ENCODE data around the gene EIF2AK2.
"Not testable (repeated sequence)": the region's sequence is repeated elsewhere in the genome, so short reads cannot be mapped to it uniquely, and the experiment has no call there.

Gene EIF2AK2

DNA sequence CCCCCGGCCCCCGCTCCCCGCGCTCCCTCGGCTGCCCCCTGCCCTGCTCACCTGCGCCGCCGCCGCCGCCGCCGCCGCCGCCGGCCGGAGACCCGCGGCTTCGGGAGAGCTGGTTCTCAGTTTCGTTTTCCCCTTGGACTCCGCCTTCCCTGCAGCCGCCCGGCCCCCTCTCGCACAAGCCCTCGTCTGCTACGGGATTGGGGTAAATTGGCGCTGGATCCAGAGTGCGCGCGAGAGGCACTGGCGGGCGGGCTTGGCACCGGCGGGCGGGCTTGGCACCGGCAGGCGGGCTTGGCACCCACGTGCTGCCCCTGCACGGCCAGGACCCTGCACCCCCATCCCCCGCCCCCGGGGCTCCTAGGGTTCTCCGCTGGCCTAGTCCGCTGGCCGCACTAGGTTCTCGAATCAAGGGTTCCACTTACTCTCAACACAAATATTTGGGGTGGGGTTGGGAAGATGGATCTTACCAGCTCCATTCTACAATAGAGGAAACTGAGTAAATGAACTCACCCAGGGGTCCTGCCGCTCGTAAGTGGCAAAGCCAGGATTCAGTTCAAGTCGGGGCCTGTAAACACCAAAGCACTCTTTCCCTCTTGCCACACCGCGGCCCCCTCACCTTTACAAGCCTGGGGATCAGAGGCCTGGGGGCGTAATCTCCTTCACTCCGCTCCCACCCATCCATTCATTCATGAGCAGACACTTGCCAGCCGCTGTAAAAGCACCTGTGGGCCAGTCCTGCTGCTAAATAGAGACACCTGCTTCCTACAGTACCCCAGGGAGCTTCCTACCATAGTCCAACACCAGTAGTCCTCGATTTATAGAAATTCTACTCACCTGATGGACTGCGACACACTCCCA lies at the start of gene EIF2AK2:
Gene EIF2AK2 (minus strand): TSS at position 124 of the 858 bp plus-strand sequence. CDS start 9,174 bp downstream, outside the sequence.
- peak; percentile 54 for DNase-seq

DNA sequence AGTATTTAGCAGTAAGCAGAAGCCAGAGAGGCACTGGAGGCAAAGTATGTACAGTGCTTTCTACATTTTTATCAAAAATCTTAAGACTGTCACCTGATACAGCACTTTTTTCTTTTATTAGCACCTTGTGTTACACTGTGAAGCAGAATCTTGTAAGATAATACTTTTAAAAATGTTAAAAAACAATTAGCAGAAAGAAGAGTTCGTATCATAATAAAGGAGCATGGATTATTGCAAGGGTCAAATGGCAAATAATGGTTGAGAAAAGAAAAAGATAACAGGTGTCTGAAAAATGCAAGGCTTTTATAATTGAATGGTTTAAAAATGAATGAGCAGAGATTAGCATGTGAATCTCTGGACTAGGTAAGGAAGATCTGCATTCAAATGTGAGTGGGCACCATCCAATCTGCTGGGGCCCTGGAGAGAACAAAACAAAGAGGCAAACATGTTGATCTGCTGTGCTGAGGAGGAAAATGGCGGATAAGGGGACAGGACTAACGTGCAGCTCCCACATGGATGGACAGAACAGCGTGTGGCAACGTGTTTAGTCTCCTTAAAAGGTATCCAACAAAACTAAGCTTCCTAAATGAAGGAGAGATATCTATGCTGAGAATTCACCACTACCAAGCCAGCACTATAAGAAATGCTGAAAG lies 49.0 kb upstream of the EIF2AK2 start:
- DNase-seq: no peak

DNA sequence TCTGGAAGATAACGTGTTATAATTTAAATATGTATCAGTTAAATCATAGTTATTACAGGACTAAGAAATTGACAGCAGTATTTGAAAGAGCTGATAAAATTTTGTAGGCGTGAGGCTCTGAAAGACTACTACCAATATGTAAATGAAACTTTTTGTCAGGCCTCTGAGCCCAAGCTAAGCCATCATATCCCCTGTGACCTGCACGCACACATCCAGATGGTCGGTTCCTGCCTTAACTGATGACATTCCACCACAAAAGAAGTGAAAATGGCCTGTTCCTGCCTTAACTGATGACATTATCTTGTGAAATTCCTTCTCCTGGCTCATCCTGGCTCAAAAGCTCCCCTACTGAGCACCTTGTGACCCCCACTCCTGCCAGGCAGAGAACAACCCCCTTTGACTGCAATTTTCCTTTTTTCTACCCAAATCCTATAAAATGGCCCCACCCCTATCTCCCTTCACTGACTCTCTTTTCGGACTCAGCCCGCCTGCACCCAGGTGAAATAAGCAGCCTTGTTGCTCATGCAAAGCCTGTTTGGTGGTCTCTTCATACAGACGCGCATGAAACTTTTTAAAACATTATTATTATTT lies 48.4 kb upstream of the EIF2AK2 start:
- DNase-seq: not testable (repeated sequence)

DNA sequence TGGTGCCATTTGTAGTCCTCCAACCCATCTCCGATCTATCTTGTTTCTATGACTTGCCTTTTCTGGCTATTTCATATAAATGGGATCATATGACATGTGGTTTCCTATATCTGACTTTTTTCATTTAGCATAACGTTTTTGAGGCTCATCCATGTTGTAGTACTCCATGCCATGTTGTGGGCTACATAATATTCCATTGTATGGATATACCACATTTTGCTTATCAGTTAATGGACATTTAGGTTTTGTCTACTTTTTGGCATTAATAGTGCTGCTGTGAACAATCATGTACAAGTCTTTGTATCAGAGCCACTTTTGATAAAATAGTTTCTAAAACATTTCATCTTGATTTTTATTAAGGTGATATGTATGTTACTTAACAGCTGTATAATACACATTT lies 46.9 kb upstream of the EIF2AK2 start:
- DNase-seq: no peak

DNA sequence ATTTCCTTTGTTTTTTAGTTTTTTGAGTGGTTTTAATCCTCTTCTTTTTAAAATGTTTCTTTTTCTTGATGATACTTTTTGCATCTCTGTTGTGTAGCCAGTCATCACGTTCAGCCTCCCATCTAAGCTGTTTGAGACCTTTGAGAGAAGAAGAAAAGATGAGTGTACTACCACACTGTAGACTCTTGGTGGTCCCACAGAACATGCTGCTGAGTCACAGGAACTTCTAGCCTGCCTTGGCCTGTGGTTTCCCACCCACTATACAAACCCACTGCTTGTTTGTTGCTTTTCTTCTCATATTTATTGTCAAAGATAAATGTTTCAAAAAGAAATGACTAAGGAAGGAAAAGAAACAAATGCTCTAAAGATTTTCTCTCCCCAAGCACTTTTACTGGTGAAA lies 45.0 kb upstream of the EIF2AK2 start:
- no peak for DNase-seq

DNA sequence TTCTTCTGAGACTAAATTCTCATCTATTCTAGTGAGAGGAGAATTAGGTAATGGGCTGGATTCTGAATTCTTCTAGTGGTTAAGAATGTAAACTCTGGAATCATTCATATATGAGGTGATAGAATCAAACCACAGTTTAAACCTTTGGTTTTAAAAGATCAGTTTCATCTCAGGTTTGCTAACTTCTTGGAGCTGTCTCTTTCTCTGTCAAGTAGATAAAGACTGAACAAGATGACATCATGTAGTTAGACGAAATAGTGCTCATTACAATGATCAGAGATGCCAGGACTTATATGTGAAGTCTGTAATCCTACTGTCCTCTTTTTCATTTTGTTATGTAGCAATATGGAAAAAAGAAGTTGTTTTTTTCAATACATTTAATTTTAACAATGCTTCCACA lies 44.4 kb upstream of the EIF2AK2 start:
- no peak for DNase-seq

DNA sequence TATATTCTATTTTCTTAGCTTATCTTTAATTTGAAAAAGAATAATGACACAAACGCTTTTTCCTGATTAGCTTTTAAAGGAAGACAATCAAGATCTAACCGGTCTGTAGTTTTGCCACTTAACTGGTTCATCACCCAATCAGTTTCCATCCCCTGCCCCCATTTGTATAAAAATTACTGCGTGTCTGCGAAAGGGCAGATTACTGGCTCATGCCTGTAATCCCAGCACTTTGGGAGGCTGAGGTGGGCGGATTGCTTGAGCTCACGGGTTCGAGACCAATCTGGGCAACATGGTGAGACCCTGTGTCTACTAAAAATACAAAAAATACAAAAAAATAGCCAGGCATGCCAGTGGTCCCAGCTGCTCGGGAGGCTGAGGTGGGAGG lies 41.9 kb upstream of the EIF2AK2 start:
- DNase-seq: no peak

DNA sequence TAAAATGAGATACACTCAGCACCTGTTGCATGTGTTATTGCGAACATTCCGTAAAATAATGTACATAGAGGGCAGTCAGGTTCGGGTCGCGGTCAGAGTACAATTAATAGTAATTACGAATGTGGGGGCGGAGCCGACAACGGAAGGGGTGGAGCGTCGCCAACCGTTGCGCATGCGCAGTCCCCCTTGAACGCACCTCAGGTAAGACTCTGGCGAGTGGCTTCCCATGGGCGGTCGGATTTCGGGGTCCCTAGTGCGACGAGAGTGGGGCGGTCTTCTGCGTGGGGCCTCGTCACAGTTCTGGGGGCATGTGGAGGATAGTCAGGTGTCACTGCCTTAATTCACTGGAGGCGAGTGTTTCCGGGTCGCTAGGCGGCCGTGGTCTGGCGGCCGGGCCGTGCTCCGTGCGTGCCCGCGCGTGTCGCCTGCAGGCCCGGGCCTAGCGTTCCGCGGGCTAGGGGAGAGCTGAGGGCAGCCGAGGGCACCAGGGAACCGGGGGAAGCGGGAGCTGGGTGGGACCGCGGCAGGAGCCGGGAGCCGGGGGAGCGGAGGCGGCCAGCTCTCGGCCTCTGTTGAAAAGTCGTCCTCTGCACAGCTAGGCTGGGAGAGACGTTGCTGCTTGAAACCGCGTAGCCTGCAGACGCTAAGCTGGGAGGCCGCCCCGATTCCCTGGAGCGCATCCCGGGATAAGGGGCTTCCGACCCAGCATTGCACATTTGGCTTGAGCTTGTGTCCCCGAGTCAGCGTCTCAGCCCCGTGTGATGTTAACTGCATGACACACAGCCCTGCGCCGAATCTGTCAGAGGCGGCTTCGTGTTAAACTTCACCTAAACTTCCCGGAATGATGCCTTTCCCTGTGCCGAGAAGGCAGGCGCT lies 39.8 kb upstream of the EIF2AK2 start, which contains the start of gene CEBPZOS:
Gene CEBPZOS (plus strand): TSS at position 177 of the 876 bp plus-strand sequence. CDS start 3,209 bp downstream, outside the sequence.
- peak; percentile 29 for DNase-seq

DNA sequence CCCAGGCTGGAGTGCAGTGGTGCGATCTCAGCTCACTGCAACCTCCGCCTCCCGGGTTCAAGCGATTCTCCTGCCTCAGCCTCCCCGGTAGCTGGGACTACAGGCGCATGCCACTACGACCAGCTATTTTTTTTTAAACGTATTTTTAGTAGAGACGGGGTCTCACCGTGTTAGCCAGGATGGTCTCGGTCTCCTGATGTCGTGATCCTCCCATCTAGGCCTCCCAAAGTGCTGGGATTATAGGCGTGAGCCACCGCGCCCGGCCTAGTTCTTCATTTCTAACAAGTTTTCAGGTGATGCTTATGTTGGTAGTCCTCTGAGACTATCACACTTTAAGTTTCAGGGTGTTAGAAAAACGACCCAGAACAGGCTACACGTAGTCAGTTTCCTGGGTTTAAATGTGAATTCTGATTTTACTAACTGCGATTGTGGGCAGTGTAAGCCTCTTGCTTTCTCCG lies 39.1 kb upstream of the EIF2AK2 start:
- not testable (repeated sequence) for DNase-seq

DNA sequence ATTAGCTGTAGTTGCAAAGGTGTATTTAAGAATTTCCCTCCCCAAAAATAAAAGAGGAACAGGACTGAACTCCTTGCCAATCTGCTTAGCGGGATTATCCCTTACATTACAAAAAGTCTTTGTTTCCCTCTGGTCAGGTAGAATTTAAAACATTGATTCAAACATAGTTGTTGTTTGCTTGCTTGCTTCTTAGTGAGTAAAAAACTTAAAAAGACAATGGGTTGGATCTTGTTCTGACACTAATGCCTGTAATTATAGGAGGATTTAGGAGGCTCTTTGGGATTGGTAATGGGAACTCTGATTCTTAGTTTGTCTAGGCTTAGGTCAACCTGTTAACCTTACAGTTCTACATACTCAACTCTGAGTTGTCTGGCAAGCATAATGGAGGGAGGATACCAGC lies 35.8 kb upstream of the EIF2AK2 start:
- DNase-seq: no peak

DNA sequence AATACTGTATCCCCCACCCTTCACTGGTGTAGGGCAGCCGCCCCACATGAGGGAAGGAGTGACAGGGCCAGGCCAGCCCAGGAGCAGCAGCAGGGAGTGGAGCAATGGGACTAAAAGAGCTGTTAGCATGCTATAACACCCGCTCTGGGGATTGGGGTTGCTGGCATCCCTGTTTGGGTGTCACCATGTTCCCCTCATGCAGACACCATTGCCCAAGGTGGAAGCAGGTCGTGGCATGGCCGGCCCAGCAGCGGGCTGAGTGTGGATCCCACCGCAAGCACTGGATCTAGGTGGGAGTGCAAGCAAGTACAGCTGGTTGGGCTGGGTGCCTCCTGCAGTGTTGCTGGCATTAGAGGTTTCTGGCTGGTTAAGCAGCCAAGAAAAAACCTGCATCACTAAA lies 35.0 kb upstream of the EIF2AK2 start:
- no peak for DNase-seq

DNA sequence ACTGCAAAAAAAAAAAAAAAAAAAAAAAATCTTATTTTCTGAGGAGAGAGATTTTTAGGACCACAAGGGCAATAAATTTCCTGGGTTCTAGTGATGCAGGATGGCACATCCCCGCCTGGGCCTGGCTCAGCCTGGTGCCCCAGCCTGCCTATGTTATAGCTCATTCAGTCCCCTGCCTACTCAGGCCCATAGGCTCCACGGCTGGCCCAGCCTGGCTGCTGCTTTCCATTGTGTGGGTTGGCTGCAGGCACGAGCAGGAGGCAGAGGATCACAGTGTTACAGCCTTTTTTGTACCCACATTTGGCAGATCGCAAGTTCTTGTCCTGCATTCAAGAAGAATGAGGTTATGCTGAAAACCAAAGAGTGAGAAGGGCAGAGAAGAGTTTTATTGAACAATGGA lies 34.5 kb upstream of the EIF2AK2 start:
- no peak for DNase-seq

DNA sequence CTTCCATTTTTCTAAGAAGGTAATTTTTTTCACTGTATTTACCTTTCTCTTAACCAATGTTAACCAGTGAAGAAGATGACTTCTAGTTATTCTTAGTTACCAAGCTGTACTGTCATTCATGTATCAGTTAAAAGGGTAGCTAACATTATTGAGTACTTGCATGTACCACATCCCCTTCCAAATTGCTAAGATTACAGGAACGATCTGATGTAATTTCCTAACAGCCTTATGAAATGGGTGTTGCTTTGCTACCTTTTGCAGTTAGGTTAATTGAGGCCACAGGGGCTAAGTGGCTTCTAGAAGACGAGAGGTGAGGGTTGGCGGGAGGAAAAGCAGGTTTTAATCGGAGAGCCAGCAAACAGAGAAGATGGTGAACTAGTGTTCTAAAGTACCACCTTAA lies 33.5 kb upstream of the EIF2AK2 start:
- DNase-seq: no peak

DNA sequence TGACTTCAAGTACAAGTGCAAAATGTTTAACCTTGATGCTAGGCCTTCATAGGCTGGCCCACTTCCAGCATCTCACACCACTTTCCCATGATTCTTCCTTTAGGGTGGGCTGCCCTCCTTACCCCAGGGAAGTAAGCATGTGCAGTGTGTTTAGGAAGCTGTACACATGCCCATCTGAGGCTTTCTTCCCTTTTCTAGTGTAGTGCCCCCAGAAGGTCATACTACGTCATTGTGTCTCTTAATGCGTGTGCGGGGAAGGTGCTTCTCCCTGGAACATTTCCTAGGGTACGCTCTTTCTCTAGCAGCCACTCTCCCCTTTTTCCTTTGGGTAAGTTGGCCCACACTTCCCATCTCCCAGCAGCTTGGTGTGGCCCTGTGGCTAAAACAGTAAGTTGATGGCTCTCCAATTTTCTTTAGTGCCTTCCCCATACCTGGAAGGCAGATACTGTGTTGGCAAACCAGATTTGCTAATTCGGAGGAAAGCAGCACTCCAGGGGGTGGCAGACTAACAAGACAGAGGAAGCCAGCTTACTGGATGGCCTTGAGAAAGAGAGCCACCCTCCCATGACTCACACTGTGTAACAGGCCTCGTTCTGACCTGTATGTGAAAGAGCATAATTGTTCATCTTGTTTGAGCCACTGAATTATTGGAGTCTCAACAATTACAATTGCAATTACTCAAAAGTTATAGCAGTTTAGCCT lies 32.8 kb upstream of the EIF2AK2 start:
- no peak for DNase-seq

DNA sequence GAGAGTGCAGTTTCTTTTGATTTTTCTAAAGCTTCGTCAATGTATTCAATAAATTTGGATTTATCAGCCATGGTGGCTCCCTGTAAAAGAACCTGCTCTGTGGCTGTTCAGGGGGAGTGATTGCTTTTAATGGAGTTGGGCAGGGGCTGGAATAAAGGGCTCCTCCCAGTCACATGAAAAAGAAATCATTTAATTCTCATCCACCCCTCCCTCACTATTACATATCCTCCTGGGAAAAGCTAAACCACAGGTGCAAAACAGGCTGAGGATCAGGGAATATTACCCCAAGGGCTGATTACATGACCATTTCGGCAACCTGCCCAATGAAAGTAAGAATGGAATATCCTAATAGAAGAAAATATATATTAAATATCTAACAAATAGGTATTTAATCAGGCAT lies 31.8 kb upstream of the EIF2AK2 start, which contains the start of gene SULT6B1:
Gene SULT6B1 (minus strand): TSS at position 101 of the 400 bp plus-strand sequence. CDS start 30 bp downstream, at position 71.
- no peak for DNase-seq

DNA sequence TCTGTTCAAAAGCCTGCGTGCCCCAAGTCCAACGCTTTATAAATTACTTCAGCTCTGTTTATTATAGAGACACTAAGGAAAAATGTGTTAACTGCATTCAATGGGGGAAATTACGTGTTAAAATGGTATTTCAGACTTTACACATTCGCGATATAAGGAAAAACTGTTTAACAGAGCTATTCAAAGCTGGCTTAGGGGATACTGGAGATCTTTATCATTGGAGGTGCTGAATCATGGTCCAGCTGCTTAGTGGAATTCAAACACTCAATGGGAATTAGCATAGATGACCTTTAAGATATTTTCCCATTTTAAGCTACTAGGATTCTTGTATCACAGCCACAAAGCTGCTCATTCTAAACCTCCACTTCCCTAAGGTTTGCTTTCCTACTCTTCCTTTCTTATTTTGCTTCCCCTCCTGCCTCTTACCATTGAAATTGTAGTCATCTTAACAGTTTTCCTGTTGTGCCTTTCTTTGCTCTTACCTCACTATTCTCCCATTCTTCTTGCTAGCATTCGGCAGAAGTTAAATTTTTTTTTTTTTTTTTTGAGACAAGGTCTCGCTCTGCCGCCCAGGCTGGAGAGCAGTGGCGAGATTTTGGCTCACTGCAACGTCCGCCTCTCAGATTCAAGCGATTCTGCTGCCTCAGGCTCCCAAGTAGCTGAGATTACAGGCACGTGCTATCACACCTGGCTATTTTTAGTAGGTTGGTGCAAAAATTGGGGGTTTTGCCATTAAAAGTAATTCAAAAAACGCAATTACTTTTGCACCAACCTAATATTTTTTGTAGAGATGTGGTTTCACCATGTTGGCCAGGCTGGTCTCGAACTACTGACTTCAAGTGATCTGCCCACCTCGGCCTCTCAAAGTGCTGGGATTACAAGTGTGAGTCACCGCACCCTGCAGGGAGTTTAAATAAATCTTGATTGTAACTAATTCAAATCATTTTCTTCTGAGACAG lies 25.2 kb upstream of the EIF2AK2 start:
- DNase-seq: no peak

DNA sequence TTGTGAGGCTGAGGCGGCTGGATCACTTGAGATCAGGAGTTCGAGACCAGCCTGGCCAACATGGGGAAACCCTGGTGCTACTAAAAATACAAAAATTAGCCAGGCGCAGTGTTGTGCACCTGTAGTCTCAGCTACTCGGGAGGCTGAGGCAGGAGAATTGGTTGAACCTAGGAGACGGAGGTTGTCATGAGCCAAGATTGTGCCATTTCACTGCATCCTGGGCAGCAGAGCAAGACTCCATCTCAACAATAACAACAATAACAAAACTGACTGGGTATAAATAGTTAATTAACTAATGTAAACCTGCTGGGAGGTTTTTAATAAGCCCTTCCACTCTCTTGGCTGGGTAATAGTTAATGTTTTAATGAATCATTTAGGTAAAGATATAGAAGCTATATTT lies 23.9 kb upstream of the EIF2AK2 start:
- DNase-seq: no peak

DNA sequence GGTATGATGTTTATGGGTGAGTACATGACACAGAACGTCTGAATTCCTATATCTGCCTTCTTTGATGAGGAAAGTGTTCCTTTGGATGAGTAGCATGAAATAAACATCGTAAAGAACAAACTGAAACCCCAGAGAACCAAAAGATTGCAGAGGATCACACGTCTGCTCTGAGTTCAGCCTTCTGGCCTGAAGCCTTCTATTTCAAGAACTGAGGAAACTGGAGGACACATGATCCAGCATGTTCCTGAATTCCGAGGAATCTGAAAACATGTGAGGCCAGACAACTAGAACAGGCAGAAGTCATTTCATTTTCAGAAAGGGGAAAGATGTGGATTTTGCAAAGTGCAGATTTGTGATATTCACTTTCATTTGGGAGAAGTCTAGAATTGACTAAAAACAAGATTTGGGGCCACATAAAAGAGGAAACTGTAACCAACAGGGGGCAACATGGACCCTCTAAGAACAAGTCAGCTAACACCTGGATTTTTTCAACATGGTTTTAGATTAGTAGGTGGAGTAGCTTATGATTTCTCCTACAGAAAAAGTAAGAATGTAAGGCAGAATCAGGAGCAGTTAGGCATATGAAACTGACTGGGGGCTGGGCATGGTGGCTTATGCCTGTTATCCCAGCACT lies 23.3 kb upstream of the EIF2AK2 start:
- DNase-seq: no peak

DNA sequence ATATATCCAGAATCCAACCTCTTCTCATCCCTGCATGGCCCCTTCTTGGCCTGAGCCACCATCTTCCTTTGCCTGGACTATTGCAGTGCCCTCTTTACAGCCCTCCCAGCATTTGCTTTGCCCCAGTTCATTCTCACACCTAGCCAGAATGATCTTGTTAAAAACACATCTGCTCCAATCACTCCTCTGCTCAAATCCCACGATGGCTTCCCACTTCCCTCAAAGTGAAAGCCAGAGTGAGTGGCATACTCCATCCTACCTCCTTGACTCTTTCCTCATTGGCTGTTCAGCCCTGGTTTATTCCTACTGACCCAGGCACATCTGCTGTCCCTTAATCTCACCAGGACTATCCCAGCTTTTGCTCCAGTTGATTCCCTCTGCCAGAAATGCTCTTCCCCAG lies 17.0 kb upstream of the EIF2AK2 start:
- DNase-seq: no peak

DNA sequence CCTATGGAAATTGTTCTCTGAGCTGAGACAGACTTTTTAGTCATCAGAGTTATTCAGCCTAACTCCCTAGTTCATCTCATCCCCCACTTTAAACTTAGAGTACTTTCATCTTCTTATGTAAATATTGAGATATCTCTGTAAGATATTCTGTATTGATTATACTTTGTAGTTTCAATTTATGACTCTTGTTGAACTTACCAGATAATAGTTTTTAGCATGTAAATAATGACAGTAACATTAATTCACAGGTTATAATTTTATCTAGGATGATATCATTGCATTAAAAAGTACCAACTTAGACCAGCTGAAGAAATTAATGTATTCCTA lies 14.8 kb upstream of the EIF2AK2 start:
- no peak for DNase-seq
